Smooth muscle cell (in vitro differentiated cells): ENCODE measurements around the gene SAA1. TPM values are rescaled to one million over a fixed set of nuclear protein-coding genes. Genes with fewer than 3 reads are reported as not detected.

ENCODE experiments used
- DNase-seq: peaks from one replicate; lab custom pipeline; 2025; ENCODE audit not compliant: unreplicated experiment; lab: John Stamatoyannopoulos, UW
- H2AFZ ChIP-seq: fragments of 200-600 bp; sonication (generic); 2 replicates; pipeline ENCODE4 v1.6.0; 2016; ENCODE audit warnings: antibody characterized with exemption, low read depth, mild to moderate bottlenecking
- H3F3A ChIP-seq: fragments of 200-600 bp; sonication (generic); 2 replicates; pipeline ENCODE4 v1.6.0; 2017; ENCODE audit warnings: antibody characterized with exemption, low read depth
- H3K27ac ChIP-seq: fragments of 200-600 bp; sonication (generic); 2 replicates; pipeline ENCODE4 v1.5.1; 2016; ENCODE audit warnings: low read depth, mild to moderate bottlenecking
- H3K27me3 ChIP-seq: fragments of 200-600 bp; sonication (generic); 2 replicates; pipeline ENCODE4 v1.6.1; 2016; ENCODE audit warnings: low read depth, mild to moderate bottlenecking
- H3K36me3 ChIP-seq: fragments of 200-600 bp; sonication (generic); 2 replicates; pipeline ENCODE4 v1.5.1; 2016; ENCODE audit warnings: low read depth
- H3K4me1 ChIP-seq: fragments of 200-600 bp; sonication (generic); 2 replicates; pipeline ENCODE4 v1.5.1; 2016; ENCODE audit warnings: low read depth
- H3K4me2 ChIP-seq: fragments of 200-600 bp; sonication (generic); 2 replicates; pipeline ENCODE4 v1.6.0; 2016; ENCODE audit warnings: mild to moderate bottlenecking
- H3K4me3 ChIP-seq: fragments of 200-600 bp; sonication (generic); 2 replicates; pipeline ENCODE4 v1.5.1; 2016; ENCODE audit warnings: mild to moderate bottlenecking
- H3K79me2 ChIP-seq: fragments of 200-600 bp; sonication (generic); 2 replicates; pipeline ENCODE4 v1.6.0; 2016; ENCODE audit warnings: low read depth, mild to moderate bottlenecking
- H3K9ac ChIP-seq: fragments of 200-600 bp; sonication (generic); 2 replicates; pipeline ENCODE4 v1.6.0; 2016; ENCODE audit warnings: low read depth
- H3K9me3 ChIP-seq: fragments of 200-600 bp; sonication (generic); replicated peaks from 2 replicates; pipeline ENCODE4 v1.5.1; 2016; ENCODE audit warnings: low read depth
- H4K20me1 ChIP-seq: fragments of 200-600 bp; sonication (generic); 2 replicates; pipeline ENCODE4 v1.6.0; 2016; ENCODE audit warnings: low read depth
- WGBS: methylation state at CpG from one replicate; pipeline ENCODE4 v1.1.7; 2016; ENCODE audit warnings: low lambda C conversion rate; 5-methylcytosine and 5-hydroxymethylcytosine counted together
- polyA plus RNA-seq: library from polyadenylated mRNA; unstranded; fragments of >200 nt; fragmentation: Nextera tagmentation; extraction: Ambion mirVana; gene quantifications from 2 replicates; pipeline ENCODE4 v1.2.1, GENCODE V29; 2016
- total RNA-seq: library from RNA; depleted of rRNA; stranded (reverse); fragments of >200 nt; gene quantifications from 2 replicates; pipeline ENCODE4 v1.2.3, GENCODE V29; 2014
- TF ChIP-seq, protein P1 (sequence below): fragments of 200-600 bp; sonication (generic); IDR thresholded peaks from 2 replicates; pipeline ENCODE4 v1.5.1; 2017; ENCODE audit warnings: borderline replicate concordance, mild to moderate bottlenecking, antibody characterized with exemption; ENCODE audit not compliant: insufficient read depth, poor library complexity, severe bottlenecking

The SAA1 gene
- total and polyA plus RNA-seq, 2 experiments from 2014 or later = 1.2 TPM; not detected in 1

GRCh38 chr11:18271206-18271605, 5.1 kb downstream of the SAA1 start:
- Histone ChIP-seq H3K4me2 (no peak overlapping the region), H3F3A (no peaks in the 10 kb centered on the region), H3K4me1 (no peaks in the 10 kb centered on the region), H3K79me2 (no peaks in the 10 kb centered on the region), H3K9ac (no peak overlapping the region), H3K27me3 (no peaks in the 10 kb centered on the region), H4K20me1 (no peaks in the 10 kb centered on the region), H2AFZ (no peak overlapping the region), H3K4me3 (no peak overlapping the region), H3K36me3 (no peaks in the 10 kb centered on the region), H3K27ac (no peak overlapping the region), H3K9me3 (no peaks in the 10 kb centered on the region)
- TF ChIP-seq, protein P1, sequence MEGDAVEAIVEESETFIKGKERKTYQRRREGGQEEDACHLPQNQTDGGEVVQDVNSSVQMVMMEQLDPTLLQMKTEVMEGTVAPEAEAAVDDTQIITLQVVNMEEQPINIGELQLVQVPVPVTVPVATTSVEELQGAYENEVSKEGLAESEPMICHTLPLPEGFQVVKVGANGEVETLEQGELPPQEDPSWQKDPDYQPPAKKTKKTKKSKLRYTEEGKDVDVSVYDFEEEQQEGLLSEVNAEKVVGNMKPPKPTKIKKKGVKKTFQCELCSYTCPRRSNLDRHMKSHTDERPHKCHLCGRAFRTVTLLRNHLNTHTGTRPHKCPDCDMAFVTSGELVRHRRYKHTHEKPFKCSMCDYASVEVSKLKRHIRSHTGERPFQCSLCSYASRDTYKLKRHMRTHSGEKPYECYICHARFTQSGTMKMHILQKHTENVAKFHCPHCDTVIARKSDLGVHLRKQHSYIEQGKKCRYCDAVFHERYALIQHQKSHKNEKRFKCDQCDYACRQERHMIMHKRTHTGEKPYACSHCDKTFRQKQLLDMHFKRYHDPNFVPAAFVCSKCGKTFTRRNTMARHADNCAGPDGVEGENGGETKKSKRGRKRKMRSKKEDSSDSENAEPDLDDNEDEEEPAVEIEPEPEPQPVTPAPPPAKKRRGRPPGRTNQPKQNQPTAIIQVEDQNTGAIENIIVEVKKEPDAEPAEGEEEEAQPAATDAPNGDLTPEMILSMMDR = no peak
- DNase-seq = no peak
- whole genome bisulfite sequencing = 73% methylated on average over 4 of the region's 4 CpGs

- no peaks in the 10 kb centered on the region for H3K27me3 ChIP-seq
- peaks cover 7% of the 10 kb centered on the region for H3K36me3 ChIP-seq
- 86% methylated on average over 5 of the region's 5 CpGs for WGBS
- no peaks in the 10 kb centered on the region for H4K20me1 ChIP-seq
- no peak overlapping the region for H3K27ac ChIP-seq
- H3K9ac ChIP-seq = no peak overlapping the region
- DNase-seq = no peak
- H2AFZ ChIP-seq = no peak overlapping the region
- H3K4me2 ChIP-seq = no peak overlapping the region
- no peaks in the 10 kb centered on the region for H3K79me2 ChIP-seq
- no peaks in the 10 kb centered on the region for H3K4me1 ChIP-seq
- TF ChIP-seq, protein P1 = no peak
- no peak overlapping the region for H3K4me3 ChIP-seq
- no peaks in the 10 kb centered on the region for H3K9me3 ChIP-seq
- H3F3A ChIP-seq = no peaks in the 10 kb centered on the region
These were observed 11.7 kb downstream of the SAA1 start for GRCh38 chr11:18277565-18278271.

GRCh38 chr11:18280438-18281045, 14.5 kb downstream of the SAA1 start:
- no peak overlapping the region for H3K4me3 ChIP-seq
- no peak for DNase-seq
- peaks cover 15% of the 10 kb centered on the region for H3K36me3 ChIP-seq
- no peak overlapping the region for H3K27ac ChIP-seq
- H3K4me2 ChIP-seq = no peak overlapping the region
- H3K9ac ChIP-seq = no peak overlapping the region
- no peak overlapping the region for H2AFZ ChIP-seq
- H3K79me2 ChIP-seq = no peaks in the 10 kb centered on the region
- no peaks in the 10 kb centered on the region for H3K4me1 ChIP-seq
- no peaks in the 10 kb centered on the region for H3K27me3 ChIP-seq
- WGBS = 97% methylated on average over 4 of the region's 4 CpGs
- H4K20me1 ChIP-seq = no peaks in the 10 kb centered on the region
- H3K9me3 ChIP-seq = no peaks in the 10 kb centered on the region
- H3F3A ChIP-seq = no peaks in the 10 kb centered on the region
- TF ChIP-seq, protein P1 = no peak
